HG03108 (cell line): Measurements from ENCODE around the gene BLTP3B.

Source experiments
- ATAC-seq: cut with Tn5 transposase; IDR thresholded peaks from one replicate; pipeline ENCODE4 v1.9.1; 2021; ENCODE audit warnings: moderate library complexity; ENCODE audit not compliant: unreplicated experiment

Gene BLTP3B

DNA sequence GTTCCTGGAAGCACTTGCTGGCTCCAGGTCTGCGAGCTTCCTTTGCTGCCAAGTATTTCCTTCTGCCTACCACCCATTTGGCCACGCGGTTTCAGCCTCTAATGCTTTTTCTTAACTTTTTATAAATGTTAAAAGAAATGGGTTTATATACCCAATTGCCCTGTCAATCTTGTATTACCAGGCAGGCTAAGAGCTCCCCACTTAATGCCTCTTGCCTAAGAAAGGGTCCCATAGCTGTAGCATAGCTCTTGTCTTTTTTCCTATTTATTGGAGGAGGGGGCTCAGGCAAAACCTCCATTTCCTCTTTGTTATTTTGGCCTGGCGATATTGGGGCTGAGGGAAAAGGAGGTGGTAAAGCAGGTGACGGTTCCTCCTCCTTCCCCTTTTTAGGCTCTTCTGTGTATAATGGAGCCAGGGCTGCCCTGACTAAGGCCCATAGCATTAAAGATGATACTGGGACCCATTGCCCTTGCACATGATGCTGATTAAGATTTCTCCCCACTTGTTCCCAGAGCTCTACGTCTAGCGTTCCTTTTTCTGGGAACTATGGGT, 21.6 kb upstream of the BLTP3B start:
- no peak for ATAC-seq

DNA sequence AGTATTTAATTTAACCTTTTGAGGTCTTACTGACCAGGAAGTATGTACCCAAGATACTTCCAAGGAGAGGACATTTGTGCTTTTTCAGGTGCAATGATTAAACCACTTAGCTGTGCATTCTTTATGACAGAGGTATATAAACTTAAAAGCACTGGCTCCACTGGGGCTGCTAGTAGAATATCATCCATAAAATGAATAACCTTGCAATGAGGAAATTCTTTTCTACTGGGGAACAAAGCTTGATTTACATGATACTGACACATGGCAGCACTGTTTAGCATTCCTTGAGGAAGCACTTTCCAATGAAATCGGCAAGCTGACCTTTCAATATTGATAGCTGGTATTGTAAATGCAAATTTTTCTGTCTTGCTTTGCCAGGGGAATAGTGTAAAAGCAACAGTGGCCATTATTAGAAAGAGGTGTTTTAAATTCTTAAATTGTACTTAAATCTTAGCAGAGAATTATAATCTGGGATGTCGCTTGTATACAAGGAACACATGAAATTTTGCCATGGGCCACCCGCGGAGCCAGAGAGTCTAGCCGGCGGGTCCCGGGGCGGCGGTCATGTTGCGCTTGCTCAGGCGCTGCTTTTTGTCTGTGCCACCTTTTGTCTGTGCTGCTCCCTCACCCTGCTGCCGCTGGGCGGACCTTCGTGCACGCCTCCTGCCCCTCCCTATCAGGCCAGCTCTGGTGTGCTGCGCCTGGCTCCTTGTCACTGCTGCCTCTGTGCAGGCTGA, 20.9 kb upstream of the BLTP3B start:
- ATAC-seq: peak; percentile 100

DNA sequence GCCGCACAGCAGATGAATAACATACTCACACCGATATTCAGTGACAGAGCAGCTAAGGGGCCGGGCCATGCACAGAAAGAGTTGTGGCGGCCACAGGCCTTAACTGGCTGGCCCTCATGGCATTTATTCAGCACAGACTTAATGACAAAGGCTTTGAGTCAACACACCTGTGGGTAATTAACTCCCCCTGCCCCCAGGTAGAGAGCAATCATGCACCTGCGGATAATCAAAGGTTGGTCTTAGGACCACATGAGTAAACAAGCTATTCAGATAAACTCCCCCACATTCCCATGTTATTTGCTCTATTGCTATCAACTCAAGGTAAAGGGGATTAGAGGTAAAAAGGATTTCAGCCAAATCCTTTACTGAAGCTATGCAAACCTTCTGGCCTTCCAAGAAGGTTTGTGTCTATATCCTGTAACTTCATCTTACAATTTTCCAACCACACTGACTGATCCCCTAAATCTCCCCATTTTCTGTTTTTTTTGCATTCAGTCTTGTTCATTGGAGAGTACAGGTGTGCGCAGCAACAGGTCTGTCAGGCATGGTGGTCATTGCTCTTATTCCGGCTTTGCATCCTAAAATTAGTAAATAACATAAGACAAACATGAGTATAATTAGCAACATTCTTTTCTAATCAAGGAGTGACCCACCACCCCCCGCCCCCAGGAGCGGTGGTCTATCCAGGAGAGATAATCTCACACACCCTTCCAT, 16.9 kb upstream of the BLTP3B start:
- ATAC-seq: no peak

DNA sequence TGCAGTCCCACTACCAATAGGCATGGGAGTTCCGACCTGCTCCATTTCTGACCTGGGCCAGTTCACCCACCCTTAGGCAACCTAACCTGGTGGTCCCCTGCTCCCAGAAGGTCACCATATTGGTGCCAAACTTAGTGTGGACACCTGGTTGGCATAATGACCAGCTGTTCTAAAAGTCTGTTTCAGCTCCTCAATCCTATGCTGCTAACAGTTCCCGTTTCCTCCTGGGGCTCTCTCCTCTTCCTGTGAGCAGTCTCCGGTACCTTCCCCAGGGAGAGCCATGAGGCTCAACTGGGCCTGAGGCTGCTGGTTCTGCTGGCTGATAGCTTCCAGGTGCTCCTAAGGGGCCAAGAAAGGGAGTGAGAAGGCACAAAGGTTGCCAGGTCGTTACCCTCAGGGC, 15.9 kb upstream of the BLTP3B start:
- ATAC-seq: no peak

DNA sequence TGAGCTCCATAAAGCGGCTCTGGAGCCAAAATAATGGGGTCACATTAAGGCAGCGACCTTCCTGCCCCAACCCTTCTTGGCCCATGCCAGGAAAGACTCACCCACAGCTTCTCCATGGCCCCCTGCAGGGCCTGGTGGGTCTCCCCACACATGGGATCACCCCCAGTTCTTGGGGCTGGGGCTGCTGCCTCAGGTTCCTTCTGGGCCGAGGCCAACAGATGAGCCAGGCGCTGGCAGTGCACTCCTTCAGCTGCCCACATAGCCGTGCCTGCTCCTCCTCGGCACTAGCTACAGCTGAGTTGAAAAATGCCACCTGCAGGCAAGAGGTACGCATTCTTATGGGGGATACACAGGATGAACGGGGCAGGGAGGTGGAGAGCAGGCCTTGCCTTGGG, 14.8 kb upstream of the BLTP3B start:
- no peak for ATAC-seq

DNA sequence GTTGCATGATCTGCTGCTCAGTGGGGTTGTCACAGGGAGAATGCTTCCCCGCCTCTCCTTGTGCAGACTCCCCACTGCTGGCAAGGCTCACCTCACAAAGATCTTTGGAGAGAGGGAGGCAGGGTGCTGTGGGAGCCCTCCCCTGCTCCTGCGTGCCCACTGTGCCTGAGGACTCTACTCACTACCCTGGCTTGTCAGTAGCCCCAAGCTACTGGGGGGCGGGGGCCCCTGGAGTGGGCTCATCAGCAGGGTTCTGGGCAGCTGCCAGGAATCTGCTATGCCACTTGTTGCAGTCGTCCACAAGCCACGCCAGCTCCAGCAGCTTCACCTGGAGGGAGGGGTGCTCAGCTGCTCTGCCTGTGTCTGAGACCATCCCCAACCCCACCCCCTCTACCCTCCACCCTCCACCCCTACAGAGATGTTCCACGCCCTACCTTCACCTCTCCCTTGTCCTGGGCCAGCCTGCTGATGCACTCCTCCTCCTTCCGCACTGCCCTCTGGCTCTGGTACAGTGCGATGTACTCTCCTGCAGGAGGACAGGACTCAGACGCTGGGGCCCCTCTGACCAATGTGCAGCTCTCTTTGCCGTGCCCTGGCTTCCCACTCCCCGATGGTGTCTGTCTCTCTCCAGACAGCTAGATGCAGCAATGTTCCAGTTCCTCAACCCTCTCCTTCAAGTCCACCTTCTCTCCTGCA, 14.2 kb upstream of the BLTP3B start:
- ATAC-seq: no peak

DNA sequence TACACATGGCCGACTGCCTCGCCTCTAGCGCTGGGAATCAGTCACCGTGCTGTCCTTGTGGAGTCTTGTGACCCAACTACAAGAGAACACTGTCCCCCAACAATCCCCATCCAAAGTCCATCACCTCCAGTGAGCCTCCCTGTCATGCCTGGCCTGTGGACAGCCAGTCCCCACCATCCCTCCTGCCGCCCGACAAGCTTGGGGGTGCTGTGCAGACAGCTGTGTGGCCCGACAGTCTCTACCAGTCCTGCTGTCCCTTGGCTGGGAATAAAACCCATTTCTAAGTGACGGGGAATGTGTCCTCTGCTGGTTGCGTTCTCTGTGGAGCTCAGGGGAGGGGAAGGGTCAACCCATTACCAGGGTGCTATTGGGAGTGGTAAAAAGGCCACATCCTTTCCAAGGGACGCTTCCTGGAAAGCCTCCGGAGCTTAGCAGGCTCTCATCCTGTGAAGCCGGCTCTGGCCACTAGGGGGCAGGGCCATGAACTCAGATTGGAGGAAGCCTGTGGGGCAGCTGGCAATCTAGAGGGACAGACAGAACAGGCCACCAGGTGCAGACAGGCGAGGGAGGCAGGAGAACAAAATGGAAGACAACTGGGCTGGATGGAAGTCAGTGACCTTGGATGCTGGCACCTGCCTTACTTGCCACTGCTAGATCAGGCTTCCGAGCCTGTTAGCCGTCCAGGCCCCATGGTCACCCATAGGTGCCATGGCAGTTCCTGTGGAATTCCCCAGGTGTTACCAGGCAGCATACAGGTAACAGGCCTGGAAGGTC, 12.0 kb upstream of the BLTP3B start:
- ATAC-seq: peak; percentile 55

DNA sequence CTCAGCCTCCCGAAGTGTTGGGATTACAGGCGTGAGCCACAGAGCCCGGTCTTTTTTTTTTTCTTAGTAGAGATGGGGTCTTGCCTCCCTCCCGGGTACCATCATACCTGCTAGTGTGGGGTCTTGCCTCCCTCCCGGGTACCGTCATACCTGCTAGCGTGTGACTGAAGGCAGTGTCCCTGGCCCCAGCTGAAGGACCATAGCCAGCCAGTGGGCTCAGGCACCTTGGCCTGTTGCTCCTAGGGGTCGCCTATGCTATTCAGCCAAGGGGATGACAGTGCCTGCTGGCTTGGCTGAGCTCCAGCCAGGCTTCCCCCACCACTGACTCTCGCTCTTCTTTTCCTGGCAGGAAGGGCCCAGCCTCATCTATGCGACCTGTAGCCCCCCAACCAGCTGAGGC, 10.5 kb upstream of the BLTP3B start:
- ATAC-seq: no peak

DNA sequence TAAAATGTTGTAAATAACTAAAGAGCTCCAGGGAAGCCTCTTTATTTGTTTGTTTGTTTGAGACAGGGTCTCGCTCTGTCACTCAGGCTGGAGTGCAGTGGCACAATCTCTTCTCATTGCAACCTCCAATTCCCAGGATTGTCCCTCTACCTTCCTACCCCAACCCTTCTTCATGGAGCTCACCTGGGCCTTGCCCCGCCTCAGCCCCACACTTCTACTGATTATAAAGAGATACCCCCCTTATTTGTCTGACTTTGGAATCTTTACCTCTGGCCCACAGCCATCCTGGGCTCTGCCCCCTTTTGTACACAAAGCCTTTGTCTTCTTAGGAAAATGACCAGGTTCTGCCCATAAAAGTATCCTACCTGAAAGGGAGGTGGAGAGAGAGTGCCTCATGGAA, 9.1 kb upstream of the BLTP3B start:
- no peak for ATAC-seq

DNA sequence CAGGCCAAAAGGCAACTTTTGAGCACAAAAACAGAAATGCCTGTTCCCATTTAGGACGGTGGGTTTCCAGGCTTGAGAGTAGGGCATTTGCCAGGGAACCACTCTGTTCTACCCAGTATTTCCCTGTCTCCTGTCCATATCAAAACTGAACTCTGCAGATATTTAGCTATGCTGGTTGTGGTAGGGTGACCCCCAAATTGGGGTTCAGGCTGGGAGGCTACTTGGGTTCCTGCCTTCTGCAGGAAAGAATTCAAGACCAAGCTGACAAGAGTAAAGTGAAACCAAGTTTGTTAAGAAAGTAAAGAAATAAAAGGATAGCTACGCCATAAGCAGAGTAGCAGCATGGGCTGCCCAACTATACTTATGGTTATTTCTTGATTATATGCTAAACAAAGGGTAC, 3.6 kb upstream of the BLTP3B start:
- no peak for ATAC-seq

DNA sequence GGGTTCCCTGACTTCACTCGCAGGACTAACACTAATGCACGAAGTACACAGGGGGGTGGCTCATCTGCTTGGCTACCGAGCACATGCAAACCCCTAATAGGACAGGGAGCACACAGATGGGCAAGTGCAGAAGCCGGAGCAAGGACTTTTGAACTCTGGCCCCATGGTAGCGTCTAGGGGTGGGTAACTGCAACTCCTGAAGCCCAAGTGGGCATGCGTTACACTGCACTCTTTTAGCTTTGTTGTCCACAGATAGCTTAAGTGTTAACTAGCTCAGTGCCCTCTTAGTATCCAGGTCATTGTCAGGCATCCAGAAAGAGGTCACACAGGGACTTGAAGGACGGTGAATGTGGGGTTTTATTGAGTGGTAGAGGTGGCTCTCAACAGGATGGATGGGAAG, 3.0 kb upstream of the BLTP3B start:
- ATAC-seq: no peak

DNA sequence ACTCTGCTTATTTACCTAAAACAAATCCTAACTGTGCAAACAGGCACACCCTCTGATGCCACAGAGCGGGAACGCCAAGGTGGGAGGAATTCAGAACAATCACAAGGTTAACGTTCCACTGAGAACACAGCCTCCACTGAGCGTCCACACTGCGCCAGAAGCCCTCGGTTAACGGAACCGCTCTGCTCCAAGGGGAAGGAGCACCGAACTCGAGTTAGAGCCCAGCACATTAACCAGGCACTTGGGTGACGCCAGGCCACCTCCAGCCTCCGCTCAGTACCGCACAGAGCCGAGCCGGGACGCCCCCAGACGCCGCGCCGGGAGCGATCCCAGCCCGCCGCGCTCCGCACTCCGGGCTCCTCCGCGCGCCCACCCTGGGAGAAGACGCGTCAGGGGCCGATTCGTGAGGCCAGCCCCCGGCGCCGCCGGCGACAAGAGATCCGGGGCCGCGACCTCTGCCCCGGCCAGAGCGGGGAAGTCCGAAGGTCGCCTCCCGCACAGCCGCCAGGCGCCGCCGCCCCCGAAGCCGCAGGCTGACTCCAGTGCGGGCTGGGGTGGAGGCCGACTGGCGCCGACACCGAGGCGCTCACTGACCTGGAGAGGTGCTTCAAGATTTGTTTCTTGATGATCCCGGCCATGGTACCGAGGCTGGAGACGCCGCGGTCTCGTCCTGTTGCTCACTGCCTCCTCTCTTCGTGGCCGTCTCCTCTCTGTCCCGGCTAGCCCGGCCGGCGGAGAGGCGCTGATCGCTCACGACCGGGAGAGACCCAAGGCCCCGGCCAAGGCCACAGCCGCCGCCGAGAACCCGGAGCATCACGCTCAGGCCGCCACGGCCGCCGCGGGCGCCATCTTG, 450 bp downstream of the BLTP3B start:
- peak; percentile 40 for ATAC-seq

DNA sequence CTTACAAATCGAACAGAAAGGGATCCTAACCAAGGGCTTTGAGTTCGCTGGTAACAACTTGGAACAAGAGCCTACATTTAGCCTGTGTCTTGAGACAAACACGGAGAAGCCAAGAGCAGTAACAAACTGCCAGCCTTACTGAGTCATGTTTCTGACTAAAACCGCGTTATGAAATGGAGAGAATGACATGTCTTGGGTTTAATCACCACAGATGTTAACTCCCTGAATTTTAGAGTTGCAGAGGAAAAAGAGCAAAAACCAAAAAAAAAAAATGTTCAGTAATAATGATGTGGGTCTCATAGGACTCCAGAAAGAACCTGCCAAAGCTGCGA, 1.0 kb downstream of the BLTP3B start:
- peak; percentile 24 for ATAC-seq

DNA sequence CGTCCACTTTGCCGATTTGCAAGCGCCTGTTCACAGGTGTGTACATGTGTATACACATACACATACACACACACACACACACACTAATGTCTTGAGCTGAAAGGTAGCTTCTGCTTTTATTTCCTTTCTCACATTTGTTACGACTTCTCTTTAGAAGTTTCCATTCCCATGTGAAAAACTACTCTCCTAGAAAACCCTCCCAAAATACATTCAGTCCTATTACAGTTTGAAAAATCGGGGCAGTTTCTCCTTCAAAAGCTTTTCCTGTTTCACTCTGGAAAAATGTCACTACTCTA, 3.9 kb downstream of the BLTP3B start:
- no peak for ATAC-seq

DNA sequence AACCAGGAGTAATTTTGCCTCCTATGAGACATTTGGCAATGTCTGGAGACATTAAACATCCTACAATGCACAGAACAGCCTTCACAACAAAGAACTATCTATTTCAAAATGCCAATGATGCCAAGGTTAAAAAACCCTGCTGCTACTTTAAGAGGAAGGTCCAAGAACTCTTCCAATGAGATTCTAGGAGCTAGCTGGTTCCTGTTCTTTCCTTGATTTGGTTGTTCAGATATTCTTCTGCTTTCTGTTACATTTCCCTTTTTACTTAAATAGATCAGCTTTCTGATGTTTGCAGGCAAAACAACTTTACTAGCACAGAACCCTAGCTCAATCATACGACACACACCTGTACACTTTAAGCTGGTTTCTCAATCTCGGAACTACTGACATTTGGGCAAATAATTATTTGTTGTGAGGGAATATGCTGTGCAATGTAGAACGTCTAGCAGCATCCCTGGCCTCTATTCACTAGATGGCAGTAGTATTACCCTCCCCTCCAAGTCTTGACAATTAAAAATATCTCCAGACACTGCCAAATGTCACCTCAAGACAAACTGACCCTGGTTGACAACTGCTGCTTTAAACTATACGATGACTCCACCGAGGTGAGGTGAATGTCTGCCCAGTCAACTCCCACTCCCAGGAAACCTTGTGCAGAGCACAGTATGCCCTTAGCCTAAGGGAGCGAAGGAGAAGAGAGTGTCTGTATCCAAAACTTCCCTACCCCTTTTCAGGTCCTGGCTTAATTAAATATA, 4.4 kb downstream of the BLTP3B start:
- peak; percentile 23 for ATAC-seq

DNA sequence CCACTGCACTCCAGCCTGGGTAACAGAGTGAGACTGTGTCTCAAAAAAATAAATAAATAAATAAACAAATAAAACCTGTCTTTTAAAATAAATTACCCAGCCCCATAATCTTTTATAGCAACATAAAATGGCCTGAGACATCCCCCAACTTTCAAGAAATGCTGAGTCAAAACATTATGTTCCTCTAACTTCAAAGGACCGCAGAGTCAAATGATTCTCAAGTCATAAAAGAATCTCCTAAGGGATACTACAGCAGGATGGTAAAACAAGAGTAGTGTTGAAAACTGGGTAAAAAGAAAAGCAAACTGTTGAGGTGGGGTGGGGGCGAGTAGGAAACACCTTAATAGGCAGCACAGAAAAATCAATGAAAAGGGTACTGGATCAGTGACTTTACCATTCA, 9.5 kb downstream of the BLTP3B start:
- ATAC-seq: no peak

DNA sequence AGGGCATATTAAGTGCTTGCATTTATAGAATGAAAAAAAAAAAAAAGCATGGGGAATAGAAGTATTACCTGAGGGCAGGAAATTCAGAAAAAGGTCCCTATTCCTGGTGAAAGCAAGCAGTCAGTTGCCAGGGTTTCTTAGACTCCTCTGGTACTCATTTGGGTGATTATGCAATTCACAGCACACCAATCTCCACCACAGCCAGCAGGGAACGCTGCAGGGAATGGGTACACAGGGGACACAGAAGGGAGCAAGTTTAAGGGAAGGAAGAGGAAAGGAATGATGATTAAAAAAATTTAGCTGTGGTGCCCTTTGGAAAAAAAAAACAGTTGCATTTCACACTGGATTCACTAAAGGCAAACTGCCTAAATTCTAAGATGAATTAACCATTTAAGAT, 14.2 kb downstream of the BLTP3B start:
- no peak for ATAC-seq

DNA sequence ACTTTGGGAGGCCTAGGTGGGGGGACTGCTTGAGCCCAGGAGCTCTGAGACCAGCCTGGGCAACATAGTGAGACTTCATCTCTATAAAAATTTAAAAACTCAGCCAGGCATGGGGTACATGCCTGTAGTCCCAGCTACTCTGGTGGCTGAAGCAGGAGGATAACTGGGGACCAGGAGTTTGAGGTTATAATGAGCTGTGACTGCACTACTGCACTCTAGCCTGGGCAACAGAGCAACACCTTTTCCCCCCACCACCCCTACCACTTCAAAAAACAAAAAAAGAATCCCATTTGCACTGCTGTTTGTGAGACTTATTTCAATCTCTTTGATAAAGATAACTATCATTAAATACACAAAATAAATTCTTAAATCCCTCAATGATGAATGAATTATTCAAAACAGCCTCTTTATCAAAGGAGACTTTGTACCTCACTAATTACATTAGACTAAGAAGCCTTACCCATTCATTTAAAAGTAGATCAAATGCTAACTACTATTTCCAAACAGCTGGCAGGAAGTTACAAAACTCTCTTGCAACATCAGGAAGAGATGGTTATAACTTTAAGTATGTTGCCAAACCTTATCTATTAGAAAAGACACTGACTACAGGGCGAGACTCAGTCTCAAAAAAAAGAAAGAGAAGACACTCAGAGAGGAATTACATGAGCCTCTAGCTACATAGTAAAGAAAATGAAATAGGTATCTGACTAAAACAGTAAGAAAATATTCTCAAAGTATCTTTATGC, 14.7 kb downstream of the BLTP3B start:
- no peak for ATAC-seq
